Measurements from ENCODE around the gene SLC7A5. TPM values are rescaled to one million over a fixed set of nuclear protein-coding genes. Genes with fewer than 3 reads are reported as not detected.
A peak's percentile ranks its signal among the peaks of the same experiment; 100 is the strongest.

SLC7A5 gene
- total RNA-seq, 1 donor from 2014 or later, result 22.8 TPM

GRCh38 chr16:87836844-87837581 lies 32.3 kb downstream of the SLC7A5 start:
- Histone ChIP-seq H3K4me1 (no peaks in the 10 kb centered on the region), H3K9me3 (no peaks in the 10 kb centered on the region), H3K27me3 (no peaks in the 10 kb centered on the region), H3K36me3 (no peaks in the 10 kb centered on the region), H3K27ac (no peak overlapping the region), H3K4me3 (no peak overlapping the region)
- intact Hi-C loops (cut with DNase I), result no loop called here
- TF ChIP-seq, protein P1, sequence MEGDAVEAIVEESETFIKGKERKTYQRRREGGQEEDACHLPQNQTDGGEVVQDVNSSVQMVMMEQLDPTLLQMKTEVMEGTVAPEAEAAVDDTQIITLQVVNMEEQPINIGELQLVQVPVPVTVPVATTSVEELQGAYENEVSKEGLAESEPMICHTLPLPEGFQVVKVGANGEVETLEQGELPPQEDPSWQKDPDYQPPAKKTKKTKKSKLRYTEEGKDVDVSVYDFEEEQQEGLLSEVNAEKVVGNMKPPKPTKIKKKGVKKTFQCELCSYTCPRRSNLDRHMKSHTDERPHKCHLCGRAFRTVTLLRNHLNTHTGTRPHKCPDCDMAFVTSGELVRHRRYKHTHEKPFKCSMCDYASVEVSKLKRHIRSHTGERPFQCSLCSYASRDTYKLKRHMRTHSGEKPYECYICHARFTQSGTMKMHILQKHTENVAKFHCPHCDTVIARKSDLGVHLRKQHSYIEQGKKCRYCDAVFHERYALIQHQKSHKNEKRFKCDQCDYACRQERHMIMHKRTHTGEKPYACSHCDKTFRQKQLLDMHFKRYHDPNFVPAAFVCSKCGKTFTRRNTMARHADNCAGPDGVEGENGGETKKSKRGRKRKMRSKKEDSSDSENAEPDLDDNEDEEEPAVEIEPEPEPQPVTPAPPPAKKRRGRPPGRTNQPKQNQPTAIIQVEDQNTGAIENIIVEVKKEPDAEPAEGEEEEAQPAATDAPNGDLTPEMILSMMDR (IDR thresholded peaks at IDR 0.05), result no peak
- TF ChIP-seq POLR2A (IDR thresholded peaks at IDR 0.05) (no peak), POLR2AphosphoS5 (IDR thresholded peaks at IDR 0.05; ENCODE audit: insufficient read depth in 1 of 2, low read depth in 1 of 2) (peak in 1 of 2 donors; percentile 12)
- DNase-seq (ENCODE audit: extremely low spot score in 2 of 2), result no peak

DNA sequence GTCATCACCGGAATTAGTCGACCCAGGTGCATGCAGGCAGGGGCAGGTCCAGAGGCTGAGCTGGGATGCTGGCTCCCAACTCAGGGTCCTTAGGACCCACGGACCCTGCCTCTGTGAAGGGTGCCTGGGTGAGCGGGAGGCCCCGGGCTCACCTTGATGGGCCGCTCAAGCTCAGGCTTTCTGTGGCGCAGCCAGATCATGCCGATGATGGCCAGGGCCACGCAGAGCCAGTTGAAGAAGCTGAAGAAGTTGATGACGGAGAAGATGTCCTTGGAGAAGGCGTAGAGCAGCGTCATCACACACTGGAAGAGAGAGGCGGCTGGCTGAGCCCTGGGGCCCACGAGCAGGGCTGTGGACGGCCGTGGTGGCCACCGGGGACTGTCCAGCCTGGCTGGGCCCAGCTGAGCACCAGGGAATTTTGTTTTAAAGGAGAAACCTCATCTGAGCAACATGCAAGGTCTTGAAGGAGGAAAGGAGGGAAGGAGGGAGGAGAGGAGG lies 32.9 kb downstream of the SLC7A5 start:
- no peak overlapping the region for H3K27ac ChIP-seq

GRCh38 chr16:87835882-87836331 lies 33.4 kb downstream of the SLC7A5 start:
- DNase-seq (ENCODE audit: extremely low spot score in 2 of 2), result no peak
- Histone ChIP-seq H3K4me3 (no peak overlapping the region), H3K4me1 (no peaks in the 10 kb centered on the region), H3K27me3 (no peaks in the 10 kb centered on the region), H3K36me3 (no peaks in the 10 kb centered on the region), H3K9me3 (no peaks in the 10 kb centered on the region), H3K27ac (no peak overlapping the region)
- TF ChIP-seq POLR2AphosphoS5 (IDR thresholded peaks at IDR 0.05; ENCODE audit: insufficient read depth in 1 of 2, low read depth in 1 of 2) (no peak), POLR2A (IDR thresholded peaks at IDR 0.05) (no peak)
- TF ChIP-seq, protein P1 (IDR thresholded peaks at IDR 0.05), result no peak
- intact Hi-C loops (cut with DNase I), result no loop called here

More for the DNA sequence above, 32.9 kb downstream of the SLC7A5 start:
- intact Hi-C loops (cut with DNase I), result no loop called here
- no peaks in the 10 kb centered on the region for H3K36me3 ChIP-seq
- no peak for DNase-seq (ENCODE audit: extremely low spot score in 2 of 2)
- TF ChIP-seq POLR2AphosphoS5 (IDR thresholded peaks at IDR 0.05; ENCODE audit: insufficient read depth in 1 of 2, low read depth in 1 of 2), result no peak
- H3K27me3 ChIP-seq, result no peaks in the 10 kb centered on the region
- no peaks in the 10 kb centered on the region for H3K9me3 ChIP-seq
- H3K4me3 ChIP-seq, result no peak overlapping the region
- no peaks in the 10 kb centered on the region for H3K4me1 ChIP-seq

- Histone ChIP-seq H3K4me1 (no peaks in the 10 kb centered on the region), H3K4me3 (no peak overlapping the region), H3K36me3 (no peaks in the 10 kb centered on the region), H3K9me3 (no peaks in the 10 kb centered on the region), H3K27me3 (no peaks in the 10 kb centered on the region), H3K27ac (no peak overlapping the region)
- TF ChIP-seq POLR2AphosphoS5 (IDR thresholded peaks at IDR 0.05; ENCODE audit: insufficient read depth in 1 of 2, low read depth in 1 of 2), result no peak
- TF ChIP-seq, protein P1 (IDR thresholded peaks at IDR 0.05), result no peak
- TF ChIP-seq POLR2A (IDR thresholded peaks at IDR 0.05), result no peak
- intact Hi-C loops (cut with DNase I), result no loop called here
- DNase-seq (ENCODE audit: extremely low spot score in 2 of 2), result no peak
These were observed 34.4 kb downstream of the SLC7A5 start for GRCh38 chr16:87834668-87835473.

- no peaks in the 10 kb centered on the region for H3K9me3 ChIP-seq
- no peak overlapping the region for H3K27ac ChIP-seq
- no peaks in the 10 kb centered on the region for H3K27me3 ChIP-seq
- no peaks in the 10 kb centered on the region for H3K36me3 ChIP-seq
- DNase-seq (ENCODE audit: extremely low spot score in 2 of 2), result no peak
- H3K4me3 ChIP-seq, result no peak overlapping the region
- TF ChIP-seq POLR2A (IDR thresholded peaks at IDR 0.05) (no peak), POLR2AphosphoS5 (IDR thresholded peaks at IDR 0.05; ENCODE audit: insufficient read depth in 1 of 2, low read depth in 1 of 2) (no peak)
- TF ChIP-seq, protein P1 (IDR thresholded peaks at IDR 0.05), result no peak
- intact Hi-C loops (cut with DNase I), result no loop called here
- no peaks in the 10 kb centered on the region for H3K4me1 ChIP-seq
These were observed 35.2 kb downstream of the SLC7A5 start for GRCh38 chr16:87834005-87834667.
